ENCODE measurements around the gene EYA2.
"Not testable (repeated sequence)": the region's sequence is repeated elsewhere in the genome, so short reads cannot be mapped to it uniquely, and the experiment has no call there.

The EYA2 gene

GRCh38 chr20:46897328-46897880, 2.8 kb downstream of the EYA2 start:
- no peak for DNase-seq

GRCh38 chr20:46898423-46898822, 3.8 kb downstream of the EYA2 start:
- no peak for DNase-seq

GRCh38 chr20:46899621-46900020, 5.0 kb downstream of the EYA2 start:
- no peak for DNase-seq

GRCh38 chr20:46900086-46900485, 5.4 kb downstream of the EYA2 start:
- DNase-seq: no peak

GRCh38 chr20:46900826-46901225, 6.2 kb downstream of the EYA2 start:
- no peak for DNase-seq

GRCh38 chr20:46901638-46902037, 7.0 kb downstream of the EYA2 start:
- no peak for DNase-seq

- DNase-seq: no peak
Measured at GRCh38 chr20:46903256-46903655, 8.6 kb downstream of the EYA2 start.

GRCh38 chr20:46903937-46904336, 9.3 kb downstream of the EYA2 start:
- DNase-seq: no peak

GRCh38 chr20:46905364-46906125, 10.9 kb downstream of the EYA2 start:
- DNase-seq: no peak

- no peak for DNase-seq
Measured at GRCh38 chr20:46913329-46914044, 18.8 kb downstream of the EYA2 start.

GRCh38 chr20:46914789-46915379, 20.2 kb downstream of the EYA2 start:
- no peak for DNase-seq

GRCh38 chr20:46915575-46916257, 21.1 kb downstream of the EYA2 start:
- no peak for DNase-seq

- DNase-seq: no peak
Measured at GRCh38 chr20:46916258-46916603, 21.6 kb downstream of the EYA2 start.

GRCh38 chr20:46917155-46917554, 22.5 kb downstream of the EYA2 start:
- DNase-seq: no peak

- DNase-seq: no peak
Measured at GRCh38 chr20:46920114-46920513, 25.5 kb downstream of the EYA2 start.

GRCh38 chr20:46922841-46923240, 28.2 kb downstream of the EYA2 start:
- DNase-seq: not testable (repeated sequence)

GRCh38 chr20:46923550-46923949, 28.9 kb downstream of the EYA2 start:
- no peak for DNase-seq

- DNase-seq: no peak
Measured at GRCh38 chr20:46928580-46929132, 34.0 kb downstream of the EYA2 start.

- no peak for DNase-seq
Measured at GRCh38 chr20:46929902-46930301, 35.3 kb downstream of the EYA2 start.

GRCh38 chr20:46930640-46931339, 36.1 kb downstream of the EYA2 start:
- no peak for DNase-seq

- no peak for DNase-seq
Measured at GRCh38 chr20:46931699-46932098, 37.1 kb downstream of the EYA2 start.

GRCh38 chr20:46932439-46932838, 37.8 kb downstream of the EYA2 start:
- not testable (repeated sequence) for DNase-seq

Data from GDM1 (cell line).